B cell (primary cell): ENCODE data around the gene HPDL.

ENCODE experiments used
- CTCF ChIP-seq: fragments of 200-600 bp; IDR thresholded peaks from one replicate; pipeline ENCODE4 v1.8.0; 2022; ENCODE audit warnings: antibody characterized with exemption, mild to moderate bottlenecking
- EZH2 ChIP-seq: IDR thresholded peaks from 2 replicates; pipeline ENCODE4 v1.6.1; 2012; ENCODE audit warnings: borderline replicate concordance, low read depth, mild to moderate bottlenecking, moderate library complexity, low read length; ENCODE audit not compliant: insufficient read depth, poor library complexity, severe bottlenecking

GRCh38 chr1:45304311-45305081, 22.2 kb upstream of the HPDL start:
- TF ChIP-seq CTCF: no peak
- TF ChIP-seq EZH2: no peak
